Uterus (tissue), 4 donors: ENCODE measurements around the gene PREPL. TPM values are rescaled to one million over a fixed set of nuclear protein-coding genes. Genes with fewer than 3 reads are reported as not detected.

Source experiments
- DNase-seq, 2 donors: peaks; one replicate each; pipeline ENCODE4 v3.0.0-alpha.2; 2019 to 2020
- H3K27ac ChIP-seq, 2 donors: fragments of 200-600 bp; sonication (generic); 1 replicate in 1 of 2; 2 replicates in 1 of 2; pipeline ENCODE4 v1.5.1; 2016 to 2018
- H3K27me3 ChIP-seq, 2 donors: fragments of 200-600 bp; sonication (generic); one replicate each; pipeline ENCODE4 v1.5.1; 2018 to 2019; ENCODE audit warnings: control low read depth in 1 of 2
- H3K36me3 ChIP-seq, 2 donors: fragments of 200-600 bp; sonication (generic); one replicate each; pipeline ENCODE4 v1.5.1; 2019; ENCODE audit warnings: control low read depth in 1 of 2
- H3K4me1 ChIP-seq, 2 donors: fragments of 200-600 bp; sonication (generic); one replicate each; pipeline ENCODE4 v1.5.1; 2018 to 2019; ENCODE audit warnings: control low read depth in 1 of 2
- H3K4me3 ChIP-seq, 2 donors: fragments of 200-600 bp; sonication (generic); 1 replicate in 1 of 2; 2 replicates in 1 of 2; pipeline ENCODE4 v1.5.1; 2018 to 2019; ENCODE audit warnings: mild to moderate bottlenecking in 1 of 2
- H3K9me3 ChIP-seq, 2 donors: fragments of 200-600 bp; sonication (generic); one replicate each; pipeline ENCODE4 v1.5.1; 2019; ENCODE audit warnings: control low read depth in 1 of 2
- CTCF ChIP-seq, 4 experiments: fragments of 200-600 bp in 2 of 4; fragments of 450-650 bp in 2 of 4; sonication (generic) in 2 of 4; IDR thresholded peaks; one replicate each; pipeline ENCODE4 v1.5.1; 2016 to 2019; ENCODE audit warnings: antibody characterized with exemption in 4 of 4, mild to moderate bottlenecking in 2 of 4, moderate library complexity in 1 of 4
- POLR2A ChIP-seq, 2 donors: fragments of 450-650 bp; IDR thresholded peaks; one replicate each; pipeline ENCODE4 v1.6.1; 2016; ENCODE audit warnings: antibody characterized with exemption in 2 of 2, mild to moderate bottlenecking in 1 of 2, moderate library complexity in 1 of 2
- intact Hi-C: fragments of 100-400 bp; cut with DNase I; formaldehyde crosslinking; loops from one replicate; pipeline ENCODE4 v1.15.1; 2023; ENCODE audit warnings: low total_unique reads
- total RNA-seq, 4 donors: library from RNA; depleted of rRNA in 3 of 4; stranded (reverse); fragments of >200 nt in 3 of 4; gene quantifications; one replicate each; pipeline versions ENCODE4 v1.1.0 to v1.2.4, GENCODE V29; 2014 to 2023
- donor health status: DM: yes; HTN: yes; CAD: no.

The PREPL gene
- total RNA-seq, 4 donors from 2014 or later: 40.9 to 101 (median 61.1) TPM

- Histone ChIP-seq H3K36me3 (peaks cover 0 to 4% of the 10 kb centered on the region in 2 donors), H3K9me3 (no peaks in the 10 kb centered on the region), H3K4me1 (peaks cover 0 to 8% of the 10 kb centered on the region in 2 donors), H3K27ac (no peak overlapping the region), H3K27me3 (no peaks in the 10 kb centered on the region), H3K4me3 (no peak overlapping the region)
- no peak for TF ChIP-seq CTCF (IDR thresholded peaks at IDR 0.05)
- TF ChIP-seq POLR2A (IDR thresholded peaks at IDR 0.05): no peak
- intact Hi-C loops: no loop called here
- DNase-seq: no peak
Observed at GRCh38 chr2:44324971-44325426, 36.3 kb downstream of the PREPL start.

- intact Hi-C loops: no loop called here
- no peak for DNase-seq
- no peaks in the 10 kb centered on the region for H3K9me3 ChIP-seq
- peaks cover 0 to 8% of the 10 kb centered on the region in 2 donors for H3K4me1 ChIP-seq
- no peaks in the 10 kb centered on the region for H3K27me3 ChIP-seq
- TF ChIP-seq POLR2A (IDR thresholded peaks at IDR 0.05): no peak
- no peak for TF ChIP-seq CTCF (IDR thresholded peaks at IDR 0.05)
- H3K4me3 ChIP-seq: no peak overlapping the region
- peaks cover 0 to 4% of the 10 kb centered on the region in 2 donors for H3K36me3 ChIP-seq
- H3K27ac ChIP-seq: no peak overlapping the region
Observed at GRCh38 chr2:44321360-44321759, 39.9 kb downstream of the PREPL start.

- TF ChIP-seq POLR2A (IDR thresholded peaks at IDR 0.05): no peak
- TF ChIP-seq CTCF (IDR thresholded peaks at IDR 0.05): no peak
- no peak for DNase-seq
- no peak overlapping the region for H3K4me3 ChIP-seq
- intact Hi-C loops: no loop called here
- H3K36me3 ChIP-seq: peaks cover 0 to 4% of the 10 kb centered on the region in 2 donors
- no peaks in the 10 kb centered on the region for H3K9me3 ChIP-seq
- H3K27me3 ChIP-seq: no peaks in the 10 kb centered on the region
- no peak overlapping the region for H3K27ac ChIP-seq
- H3K4me1 ChIP-seq: peaks cover 0 to 8% of the 10 kb centered on the region in 2 donors
Observed at GRCh38 chr2:44320832-44321231, 40.5 kb downstream of the PREPL start.

GRCh38 chr2:44315945-44316344 lies 45.3 kb downstream of the PREPL start:
- H3K36me3 ChIP-seq: no peaks in the 10 kb centered on the region
- DNase-seq: no peak
- H3K27me3 ChIP-seq: no peaks in the 10 kb centered on the region

GRCh38 chr2:44314362-44314761 lies 46.9 kb downstream of the PREPL start:
- Histone ChIP-seq H3K27me3 (no peaks in the 10 kb centered on the region), H3K4me3 (no peak overlapping the region), H3K27ac (no peak overlapping the region), H3K9me3 (peaks cover 0 to 20% of the 10 kb centered on the region in 2 donors), H3K36me3 (no peaks in the 10 kb centered on the region), H3K4me1 (no peaks in the 10 kb centered on the region)
- TF ChIP-seq CTCF (IDR thresholded peaks at IDR 0.05): no peak
- no peak for TF ChIP-seq POLR2A (IDR thresholded peaks at IDR 0.05)
- DNase-seq: no peak
- intact Hi-C loops: no loop called here

More at GRCh38 chr2:44315945-44316344, 45.3 kb downstream of the PREPL start:
- H3K27ac ChIP-seq: no peak overlapping the region
- H3K4me3 ChIP-seq: no peak overlapping the region
- no peaks in the 10 kb centered on the region for H3K4me1 ChIP-seq
- TF ChIP-seq CTCF (IDR thresholded peaks at IDR 0.05) (no peak), POLR2A (IDR thresholded peaks at IDR 0.05) (no peak)
- intact Hi-C loops: no loop called here
- peaks cover 0 to 4% of the 10 kb centered on the region in 2 donors for H3K9me3 ChIP-seq
